Pulmonary artery endothelial cell (primary cell): Measurements from ENCODE around the gene CACNA1D. TPM values are rescaled to one million over a fixed set of nuclear protein-coding genes. Genes with fewer than 3 reads are reported as not detected.

Experiments used
- DNase-seq: peaks from one replicate; pipeline ENCODE4 v3.0.0-alpha.2; 2011; ENCODE audit warnings: low read depth, low spot score
- total RNA-seq: library from RNA; depleted of rRNA; stranded (reverse); fragments of >200 nt; gene quantifications from 2 replicates; pipeline ENCODE4 v1.2.3, GENCODE V29; 2014

CACNA1D gene
- total RNA-seq, 1 donor from 2014 or later = not detected

DNA sequence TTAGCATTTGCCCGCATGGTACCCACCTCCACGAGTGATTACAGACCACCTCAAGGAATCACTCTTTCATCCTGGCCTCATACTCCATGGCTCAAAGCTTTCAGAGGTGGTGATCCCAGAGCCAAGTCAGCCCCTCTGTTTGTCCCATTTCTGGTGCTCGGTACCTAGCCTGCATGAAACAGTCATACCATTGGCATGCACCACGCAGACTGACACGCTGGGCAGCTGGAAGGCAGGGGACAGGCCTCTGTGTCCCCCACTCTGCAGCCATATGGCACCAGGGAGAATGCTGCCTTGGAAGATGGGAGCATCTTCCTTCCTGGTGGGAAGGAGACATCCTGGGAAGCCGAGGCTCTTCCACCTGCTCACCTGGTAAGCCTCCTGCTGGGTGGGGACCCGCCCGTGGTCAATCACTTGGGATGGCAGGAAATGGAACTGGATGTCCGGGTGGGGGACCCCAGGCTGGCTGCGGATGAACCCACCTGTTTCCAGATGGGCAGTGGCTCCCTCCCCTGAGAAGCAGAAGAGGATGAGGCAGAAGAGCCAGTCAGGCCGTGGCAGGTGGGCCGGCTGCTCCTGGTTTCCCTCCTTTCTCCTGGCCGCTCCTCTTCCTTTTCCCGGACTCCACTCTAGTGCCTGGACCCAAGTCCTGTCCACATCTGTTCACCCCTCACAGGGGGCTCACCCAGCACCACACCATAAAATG lies 324.9 kb downstream of the CACNA1D start:
- no peak for DNase-seq

DNA sequence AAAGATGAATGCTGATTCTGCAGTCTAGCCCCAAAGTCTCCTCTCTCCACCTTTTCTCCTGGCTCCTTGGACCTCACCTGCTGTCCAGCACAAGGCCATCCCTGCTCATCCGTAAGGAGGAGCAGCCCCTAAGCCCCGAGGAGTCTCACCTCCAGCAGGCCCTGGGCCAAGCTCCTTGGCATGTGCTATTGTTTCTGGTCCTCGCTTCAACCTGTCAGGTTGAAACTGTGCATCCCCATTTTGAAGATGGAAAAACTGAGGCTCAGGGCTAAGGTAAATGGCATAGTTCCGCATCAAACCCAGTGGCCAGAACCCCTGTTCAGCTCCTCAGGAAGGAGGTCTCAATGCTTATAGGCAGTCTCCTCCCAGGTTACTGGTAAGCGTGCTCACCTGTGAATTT lies 325.7 kb downstream of the CACNA1D start:
- DNase-seq = no peak

DNA sequence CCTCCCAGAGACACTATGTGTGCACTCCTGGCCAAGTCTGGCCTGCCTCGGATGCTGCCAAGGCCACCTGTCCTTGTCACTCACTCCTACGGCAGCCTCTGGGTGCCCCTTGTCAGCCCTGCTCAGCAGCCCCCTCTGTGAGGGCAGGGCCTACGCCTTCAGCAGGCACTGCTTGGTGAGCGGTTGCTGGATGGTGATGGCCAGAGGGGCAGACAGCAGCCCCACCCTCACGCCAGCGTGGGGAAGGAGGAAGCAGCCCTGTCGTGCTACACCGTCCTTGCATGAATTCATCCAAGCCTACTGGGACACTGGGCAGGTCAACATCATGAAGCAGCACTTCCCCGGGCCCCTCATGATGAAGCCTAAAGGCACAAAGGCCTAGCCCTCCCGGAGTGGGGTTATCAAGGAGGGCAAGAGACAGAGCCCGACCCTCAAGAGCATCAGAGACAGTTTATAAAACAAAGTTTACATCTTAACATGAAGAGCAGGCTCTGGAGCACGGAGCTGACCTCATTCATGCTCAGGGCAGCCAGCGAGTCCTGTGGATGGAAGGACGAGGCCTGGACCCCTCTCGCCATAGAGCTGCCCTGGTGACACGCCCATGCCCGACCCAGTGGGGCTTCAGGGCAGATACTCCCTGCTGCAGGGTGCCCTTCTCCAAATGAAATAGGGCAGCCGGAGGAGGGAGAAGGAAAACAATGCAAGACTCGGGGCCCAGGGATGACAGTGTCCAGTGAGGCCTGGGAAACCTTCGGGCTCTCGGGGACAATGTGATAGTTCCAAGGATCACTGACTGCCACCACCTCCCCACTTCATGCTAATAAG lies 326.6 kb downstream of the CACNA1D start:
- no peak for DNase-seq

DNA sequence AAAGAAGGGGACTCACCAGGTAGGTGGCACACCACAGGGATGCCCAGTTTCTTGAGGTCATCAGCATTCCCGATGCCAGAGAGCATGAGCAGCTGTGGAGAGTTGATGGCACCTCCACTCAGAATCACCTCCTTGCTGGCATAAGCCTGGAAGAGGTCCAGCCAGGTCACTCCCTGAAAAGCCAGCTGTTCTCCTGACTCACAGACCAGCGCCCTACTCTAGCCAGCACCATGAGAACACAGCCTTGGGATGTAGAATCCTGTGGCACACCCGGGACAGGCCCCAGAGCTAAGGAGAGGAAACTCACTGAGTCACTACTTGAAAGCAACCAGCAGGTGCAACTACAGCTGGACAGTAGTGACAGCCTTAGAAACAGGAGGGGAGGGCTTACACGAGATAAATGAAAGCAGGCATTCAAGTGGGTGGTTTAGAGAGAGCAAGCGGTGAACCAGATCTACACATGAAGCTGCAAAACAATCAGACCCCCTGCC lies 327.3 kb downstream of the CACNA1D start:
- DNase-seq = no peak

DNA sequence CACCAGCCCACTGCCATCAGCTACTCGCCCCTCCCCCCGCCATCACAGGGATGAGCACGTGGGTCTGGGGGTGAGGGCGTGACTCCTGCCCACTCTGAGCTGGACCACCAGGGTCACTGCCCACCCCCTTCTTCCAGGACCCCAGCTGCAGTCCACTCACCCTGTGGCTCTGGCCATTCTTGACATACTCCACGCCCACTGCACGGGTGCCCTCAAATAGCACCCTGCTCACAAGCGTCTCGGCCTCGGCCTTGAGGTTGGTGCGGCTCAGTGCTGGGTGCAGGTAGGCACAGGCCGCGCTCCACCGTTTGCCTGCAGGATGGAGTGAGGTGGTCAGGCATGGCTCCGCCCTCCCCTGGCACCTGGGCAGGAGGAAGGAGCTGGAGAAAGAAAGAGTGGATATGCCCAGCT lies 327.9 kb downstream of the CACNA1D start:
- no peak for DNase-seq

DNA sequence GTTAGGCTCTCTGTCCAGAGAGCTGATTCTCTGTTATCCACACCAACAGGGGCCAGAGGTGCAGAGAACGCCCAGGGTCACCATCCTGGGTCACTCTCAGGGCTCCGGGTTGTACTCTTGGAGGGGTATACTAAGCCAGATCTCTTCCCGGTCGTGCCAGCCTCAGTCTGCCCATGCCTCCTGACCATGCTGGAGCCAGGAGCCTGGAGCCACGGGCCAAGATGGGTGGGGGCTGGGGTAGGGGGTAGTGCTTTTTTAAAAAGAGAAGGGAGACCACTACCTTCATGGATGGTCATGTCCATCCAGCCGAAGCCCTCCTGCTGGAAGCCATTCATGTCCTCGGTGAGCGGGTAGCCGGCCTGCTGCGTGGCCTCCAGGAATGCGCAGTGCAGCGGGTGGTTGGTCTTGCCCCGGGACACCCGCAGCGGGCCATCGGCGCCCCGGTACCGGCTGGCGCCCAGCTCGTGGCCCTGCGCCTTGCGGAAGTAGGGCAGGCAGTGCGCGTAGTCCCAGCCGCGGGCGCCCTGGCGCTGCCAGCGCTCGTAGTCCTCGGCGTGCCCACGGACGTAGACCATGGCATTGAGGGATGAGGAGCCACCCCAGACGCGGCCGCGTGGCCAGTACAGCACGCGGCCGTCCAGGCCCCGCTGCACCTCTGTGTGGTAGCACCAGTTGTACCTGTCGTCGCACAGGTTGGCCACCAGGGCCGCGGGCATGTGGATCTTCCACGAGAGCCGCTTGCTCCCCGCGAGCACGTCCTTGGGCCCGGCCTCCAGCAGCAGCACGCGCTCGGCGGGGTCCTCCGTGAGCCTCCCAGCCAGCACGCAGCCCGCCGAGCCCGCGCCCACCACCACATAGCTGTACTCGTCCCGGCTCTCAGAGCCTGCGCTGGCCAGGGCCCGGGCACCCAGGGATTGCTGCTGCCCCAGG lies 328.9 kb downstream of the CACNA1D start:
- no peak for DNase-seq

DNA sequence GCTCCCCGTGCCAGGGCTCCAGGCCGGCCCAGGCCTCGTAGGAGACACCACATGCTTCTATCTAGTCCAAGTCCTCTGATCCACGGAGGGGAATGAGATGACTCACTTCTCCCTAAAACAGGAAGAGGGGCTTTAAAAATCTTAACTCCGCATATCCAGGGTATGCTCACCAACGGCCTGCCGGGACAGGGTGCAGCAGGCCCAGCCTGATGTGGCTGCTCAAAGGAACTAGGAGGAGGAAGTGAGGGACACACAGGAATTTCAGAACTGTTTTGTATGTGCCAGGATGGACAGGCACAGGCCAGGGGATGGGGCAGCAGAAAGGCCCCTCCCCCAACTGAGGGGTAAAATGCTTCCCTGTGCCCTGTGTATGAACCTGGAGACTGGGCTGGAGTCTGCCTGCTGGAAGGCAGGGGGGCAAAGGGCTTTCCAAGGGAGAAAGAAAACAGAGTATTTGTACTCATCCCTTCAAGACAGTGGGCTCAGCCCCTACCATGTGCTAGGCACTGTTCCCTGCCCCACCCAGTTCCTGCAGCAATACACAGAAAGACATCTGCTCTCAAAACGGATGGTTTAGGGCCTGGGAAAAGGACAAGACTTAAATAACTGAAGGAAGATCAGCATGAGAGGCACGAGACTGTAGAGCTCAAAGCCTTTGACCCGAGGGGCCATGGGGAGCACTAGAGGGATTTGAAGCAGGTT lies 329.7 kb downstream of the CACNA1D start:
- no peak for DNase-seq

DNA sequence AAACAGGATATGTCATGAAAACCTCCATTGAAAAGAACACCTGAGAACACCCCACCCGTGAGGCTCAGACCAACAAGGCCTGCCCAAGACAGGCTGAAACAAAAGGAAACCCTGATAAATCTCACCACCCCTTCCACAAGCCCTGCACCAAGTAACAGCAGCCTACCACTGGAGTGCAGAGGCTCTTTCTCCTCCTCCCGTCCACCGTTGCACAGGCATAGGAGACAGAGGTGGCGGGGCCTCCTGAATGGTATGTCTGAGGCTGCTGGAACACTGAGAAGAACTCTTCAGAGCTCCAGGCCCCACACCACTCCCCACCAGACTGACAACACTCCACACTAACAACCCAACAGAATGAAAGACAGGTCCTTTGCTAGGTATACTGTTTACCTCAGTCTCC lies 330.4 kb downstream of the CACNA1D start:
- no peak for DNase-seq

DNA sequence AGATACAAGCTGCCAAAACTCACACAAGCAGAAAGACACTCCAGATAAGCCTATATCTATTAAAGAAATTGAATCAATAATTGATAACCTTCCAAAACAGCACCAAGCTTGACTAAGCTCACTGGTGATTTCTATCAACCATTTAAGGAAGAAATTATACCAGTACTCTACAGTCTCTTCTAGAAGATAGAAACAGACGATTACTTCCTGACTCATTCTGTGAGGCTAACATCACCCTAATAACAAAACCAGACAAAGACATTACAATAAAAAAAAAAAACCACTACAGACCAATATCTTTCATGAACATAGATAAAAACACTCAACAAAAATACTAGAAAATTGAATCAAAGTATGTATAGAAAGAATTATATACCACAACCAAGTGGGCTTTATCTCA lies 331.6 kb downstream of the CACNA1D start:
- DNase-seq = no peak

DNA sequence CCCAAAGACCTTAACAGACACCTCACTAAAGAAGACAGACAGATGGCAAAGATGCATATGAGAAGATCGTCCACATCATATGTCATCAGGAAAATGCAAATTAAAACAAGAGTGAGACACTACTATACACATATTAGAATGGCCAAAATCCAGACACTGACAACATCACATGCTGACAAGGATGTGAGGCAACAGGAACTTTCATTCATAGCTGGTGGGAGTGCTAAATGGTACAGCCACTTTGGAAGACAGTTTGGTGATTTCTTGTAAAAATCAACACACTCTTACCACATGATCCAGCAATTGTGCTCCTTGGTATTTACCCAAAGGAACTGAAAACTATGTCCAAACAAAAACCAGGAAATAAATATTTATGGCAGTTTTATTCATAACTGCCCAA lies 334.2 kb downstream of the CACNA1D start:
- DNase-seq = no peak

DNA sequence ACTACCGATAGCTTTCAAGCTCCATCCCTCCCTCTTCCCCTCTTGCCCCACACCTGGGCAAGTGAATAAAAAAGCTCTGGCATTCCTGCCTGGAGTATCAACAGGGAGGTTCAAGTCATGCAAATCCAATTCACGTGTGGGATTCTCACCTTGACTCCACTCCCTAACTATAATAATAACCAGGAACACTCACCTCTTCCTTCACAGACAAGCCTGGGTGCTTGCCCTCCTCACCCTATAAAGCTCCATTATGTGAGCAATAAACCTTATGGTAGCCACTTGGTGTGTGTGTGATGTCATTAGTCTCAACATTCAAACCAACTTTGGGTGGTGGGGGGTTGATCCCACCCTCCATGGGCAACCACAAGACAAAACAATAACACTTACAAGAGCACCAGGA lies 335.2 kb downstream of the CACNA1D start:
- no peak for DNase-seq

DNA sequence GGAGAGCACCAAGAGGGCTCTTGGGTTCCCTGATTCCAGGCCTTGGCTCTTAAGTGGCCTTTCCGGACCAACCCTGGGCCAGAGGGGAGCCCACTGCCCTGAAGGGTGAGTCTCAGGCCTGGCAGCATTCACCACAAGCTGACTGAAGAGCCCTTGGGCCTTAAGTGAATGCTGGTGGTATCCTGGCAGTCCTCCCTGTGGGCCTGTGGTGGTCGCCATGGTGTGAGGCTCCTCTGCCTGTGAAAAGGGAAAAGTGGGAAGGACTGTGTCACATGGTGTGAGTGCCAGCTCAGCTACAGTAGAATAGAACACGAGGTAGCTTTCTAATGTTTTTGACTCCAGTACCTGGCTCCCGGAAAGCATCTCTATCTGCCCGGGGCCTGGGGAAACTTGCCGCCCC lies 336.5 kb downstream of the CACNA1D start:
- DNase-seq = no peak

DNA sequence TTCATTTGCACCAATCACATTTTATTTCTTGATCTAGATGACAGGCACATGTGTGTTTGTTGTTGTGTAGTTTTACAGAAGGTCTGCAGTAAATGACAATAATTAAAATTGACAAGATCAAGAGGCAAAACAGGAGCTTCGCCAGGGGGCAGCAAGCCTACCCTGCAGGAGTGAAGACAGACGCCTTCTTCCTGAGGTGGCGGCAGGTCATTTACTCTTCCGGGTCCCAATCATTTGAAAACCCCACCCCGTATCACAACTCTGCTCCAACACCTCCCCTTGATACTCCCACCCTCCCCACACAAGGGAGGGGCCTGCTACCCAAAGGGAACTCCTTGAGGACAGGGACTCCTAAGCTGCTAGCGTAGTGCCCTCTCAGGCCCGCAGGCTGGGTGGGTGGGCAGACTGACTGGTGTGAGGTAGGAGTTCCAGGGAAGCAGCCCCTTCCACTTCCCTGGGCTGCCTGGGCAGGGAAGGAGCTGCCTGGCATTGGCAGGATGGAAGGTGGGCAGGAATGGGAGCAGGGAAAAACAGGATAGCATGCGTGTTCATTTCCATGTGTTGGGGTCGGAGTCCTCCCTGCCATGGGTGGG lies 338.7 kb downstream of the CACNA1D start:
- DNase-seq = no peak

DNA sequence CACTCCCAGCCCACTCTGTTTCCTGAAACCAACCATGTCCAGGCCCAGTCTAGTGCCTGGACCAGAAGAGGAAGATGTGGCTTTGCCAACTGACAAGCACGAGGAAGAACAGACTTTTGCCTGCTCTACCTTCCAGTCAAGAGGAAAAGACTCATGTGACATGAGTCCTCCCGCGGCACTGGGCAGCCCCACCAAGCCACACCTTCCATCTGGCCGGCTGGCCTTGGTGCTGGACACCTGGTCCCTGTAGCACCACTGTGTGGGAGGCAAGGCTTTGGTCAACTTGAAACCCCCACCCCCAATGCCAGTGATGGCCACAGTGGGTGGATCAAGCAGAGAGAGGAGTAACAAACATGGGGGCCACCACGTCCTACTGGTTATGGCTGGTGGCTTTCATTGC lies 339.3 kb downstream of the CACNA1D start:
- DNase-seq = no peak

DNA sequence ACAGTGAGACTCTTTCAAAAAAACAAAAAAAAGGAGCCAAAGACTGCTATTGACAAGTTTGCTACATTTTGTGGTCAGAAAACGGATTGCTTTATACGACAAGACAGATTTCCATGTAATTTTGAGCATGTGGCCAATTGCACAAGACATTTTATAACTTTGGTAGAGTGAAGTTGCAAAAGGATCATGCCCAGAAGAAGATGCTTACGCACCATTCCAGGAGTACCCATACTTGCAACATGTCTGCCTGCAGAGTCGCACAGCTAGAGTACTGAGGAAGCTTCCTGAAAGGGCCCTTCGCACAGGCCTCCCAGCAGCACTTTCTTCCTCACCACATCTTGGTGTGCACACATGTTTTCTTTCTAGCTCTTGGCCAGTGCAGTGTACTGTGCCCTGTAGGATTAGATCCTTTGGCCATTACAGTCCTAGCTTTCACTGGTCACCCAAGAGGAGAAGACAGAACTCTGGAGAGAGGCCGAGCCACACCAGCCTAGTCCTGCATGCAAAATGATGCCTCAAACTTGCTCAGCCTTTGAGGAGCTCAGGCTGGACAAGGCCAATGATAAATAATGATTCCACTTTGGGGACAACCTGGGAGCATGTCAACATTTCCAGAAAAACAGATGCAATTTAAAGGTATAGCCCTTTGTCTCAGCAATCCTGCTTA lies 340.2 kb downstream of the CACNA1D start:
- DNase-seq = no peak

DNA sequence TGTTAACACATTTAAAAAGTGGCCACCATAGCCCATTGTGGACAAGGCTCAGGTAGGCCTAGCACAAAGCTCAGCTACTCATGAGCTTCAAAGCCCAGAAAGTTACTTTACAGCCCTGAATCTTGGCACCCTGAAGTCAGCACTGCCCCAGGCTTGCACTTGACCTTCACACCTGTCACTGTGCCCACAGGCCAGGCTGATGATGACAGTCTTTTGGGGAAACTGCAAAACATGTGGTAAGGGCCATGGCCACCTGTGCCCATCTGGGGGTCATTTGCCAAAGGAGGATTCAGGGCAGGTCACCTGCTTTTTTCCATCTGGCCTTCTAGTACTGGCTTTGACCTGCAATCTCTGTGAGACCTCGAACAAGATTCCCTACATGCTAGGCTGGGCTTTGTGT lies 340.8 kb downstream of the CACNA1D start:
- no peak for DNase-seq

DNA sequence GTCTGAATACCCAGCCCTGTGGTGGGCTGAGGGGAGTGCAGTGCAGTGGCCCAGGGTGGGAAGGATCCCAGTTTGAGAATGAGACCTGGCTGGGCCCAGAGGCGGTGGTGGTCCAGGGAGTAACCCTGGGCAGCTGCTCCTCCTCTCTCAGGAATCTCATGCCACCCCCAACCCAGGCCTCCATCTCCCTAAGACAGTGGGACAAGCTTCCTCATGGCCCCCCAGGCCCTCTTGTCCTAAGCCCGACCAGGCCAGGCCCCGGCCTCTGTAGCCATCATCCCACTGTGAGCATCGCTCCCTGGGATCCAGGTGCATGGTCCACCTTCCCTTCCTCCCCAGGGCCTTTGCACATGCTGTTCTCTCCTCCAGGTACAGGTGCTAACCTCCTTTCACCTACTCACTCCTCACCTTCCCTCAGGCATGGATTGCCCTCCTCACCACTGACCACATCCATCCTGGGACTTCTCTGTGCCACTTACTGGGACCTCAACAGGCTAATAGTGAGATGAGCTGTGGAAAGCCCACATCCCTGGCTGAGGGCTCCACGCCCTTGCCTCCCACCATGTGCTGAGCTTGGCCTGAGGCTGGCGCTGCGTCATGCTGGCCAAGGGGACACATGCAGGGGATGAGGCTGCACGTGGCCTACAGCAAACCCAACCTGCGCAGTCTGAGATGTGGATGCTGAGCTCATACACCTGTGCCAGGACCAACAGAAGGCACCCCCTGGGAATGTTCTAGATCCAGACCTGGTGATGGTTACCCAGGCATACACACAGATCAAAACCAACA lies 341.9 kb downstream of the CACNA1D start:
- DNase-seq = no peak

DNA sequence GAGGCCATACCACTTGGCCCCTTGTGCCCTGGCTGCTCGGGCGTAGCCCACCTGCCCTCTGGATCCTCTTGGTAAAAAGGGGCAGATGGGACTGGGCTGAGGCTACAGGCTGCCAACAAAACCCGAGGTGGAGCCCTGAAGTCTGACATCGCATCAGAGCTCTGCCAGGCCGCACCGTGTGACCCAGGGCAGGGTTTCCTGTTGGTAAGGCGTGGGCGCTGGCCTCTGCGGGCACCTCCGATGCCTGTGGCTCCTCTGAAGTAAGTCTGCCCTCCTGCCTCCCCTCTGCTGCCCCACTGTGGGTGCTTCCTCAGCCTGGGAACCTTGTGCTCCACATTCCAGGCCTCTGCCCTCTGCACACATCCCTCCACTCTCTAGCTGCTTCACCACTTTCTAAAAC lies 342.9 kb downstream of the CACNA1D start:
- no peak for DNase-seq

DNA sequence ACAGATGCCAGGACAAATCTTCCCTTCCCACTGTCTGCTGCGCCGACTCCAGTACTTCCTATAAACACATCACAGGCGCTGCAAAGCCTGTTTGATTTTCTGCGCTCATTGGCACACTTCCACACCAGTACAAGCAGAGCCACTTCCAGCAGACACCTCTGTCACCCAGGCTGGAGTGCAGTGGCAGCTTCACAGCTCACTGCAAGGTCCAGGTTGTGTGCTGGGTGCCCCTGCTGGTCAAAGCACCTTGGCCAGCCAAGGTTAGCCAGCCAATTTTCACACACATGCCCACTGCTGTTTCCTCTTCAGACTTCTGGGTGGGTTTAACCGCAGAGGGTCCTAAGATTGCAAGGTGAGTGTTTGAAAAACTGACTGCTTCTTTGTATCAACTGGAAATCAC lies 346.9 kb downstream of the CACNA1D start:
- DNase-seq = no peak
